GM23338 (cell line): Measurements from ENCODE around the gene CELA2A. TPM values are rescaled to one million over a fixed set of nuclear protein-coding genes. Genes with fewer than 3 reads are reported as not detected.
A peak's percentile ranks its signal among the peaks of the same experiment; 100 is the strongest.

ENCODE experiments used
- ATAC-seq: fragments of 200-7000 bp; cut with Tn5 transposase; 3 replicates; pipeline ENCODE4 v1.9.1; 2020
- DNase-seq: peaks from one replicate; pipeline ENCODE4 v3.0.0-alpha.2; 2015; ENCODE audit warnings: low spot score
- H2AFZ ChIP-seq: fragments of 200-600 bp; sonication (generic); 2 replicates; pipeline ENCODE4 v1.8.0; 2016; ENCODE audit warnings: antibody characterized with exemption, mild to moderate bottlenecking, moderate library complexity
- H3F3A ChIP-seq: fragments of 200-600 bp; sonication (generic); replicated peaks from 2 replicates; pipeline ENCODE4 v1.8.0; 2017; ENCODE audit warnings: antibody characterized with exemption, mixed run types, low read depth
- H3K27ac ChIP-seq: fragments of 200-600 bp; sonication (generic); 2 replicates; pipeline ENCODE4 v1.6.1; 2016; ENCODE audit warnings: low read depth
- H3K27me3 ChIP-seq: fragments of 200-600 bp; sonication (generic); 2 replicates; pipeline ENCODE4 v1.8.0; 2016; ENCODE audit warnings: mild to moderate bottlenecking, mixed run types, moderate library complexity; ENCODE audit not compliant: insufficient read depth
- H3K36me3 ChIP-seq: fragments of 200-600 bp; sonication (generic); 2 replicates; pipeline ENCODE4 v1.8.0; 2016; ENCODE audit warnings: mild to moderate bottlenecking; ENCODE audit not compliant: insufficient read depth
- H3K4me1 ChIP-seq: fragments of 200-600 bp; sonication (generic); 2 replicates; pipeline ENCODE4 v1.8.0; 2016; ENCODE audit warnings: mild to moderate bottlenecking, moderate library complexity; ENCODE audit not compliant: insufficient read depth
- H3K4me2 ChIP-seq: fragments of 200-600 bp; sonication (generic); 2 replicates; pipeline ENCODE4 v1.7.1; 2017; ENCODE audit warnings: mixed run types
- H3K4me3 ChIP-seq: fragments of 200-600 bp; sonication (generic); 2 replicates; pipeline ENCODE4 v1.6.1; 2016; ENCODE audit warnings: mixed run types
- H3K79me2 ChIP-seq: fragments of 200-600 bp; sonication (generic); replicated peaks from 2 replicates; pipeline ENCODE4 v1.8.0; 2017; ENCODE audit warnings: mild to moderate bottlenecking; ENCODE audit not compliant: insufficient read depth
- H3K9me2 ChIP-seq: fragments of 200-600 bp; sonication (generic); 2 replicates; pipeline ENCODE4 v1.8.0; 2017; ENCODE audit not compliant: insufficient read depth
- H4K20me1 ChIP-seq: fragments of 200-600 bp; sonication (generic); replicated peaks from 2 replicates; pipeline ENCODE4 v1.8.0; 2017; ENCODE audit warnings: mild to moderate bottlenecking; ENCODE audit not compliant: insufficient read depth
- H3K27ac Mint-ChIP-seq: 2 replicates; pipeline ENCODE4 v1.8.0; 2020; ENCODE audit warnings: inconsistent platforms, mild to moderate bottlenecking, moderate library complexity, mixed read lengths
- H3K27me3 Mint-ChIP-seq: 3 replicates; pipeline ENCODE4 v1.8.0; 2022; ENCODE audit warnings: low read depth, mild to moderate bottlenecking, moderate library complexity, mixed read lengths, inconsistent platforms; ENCODE audit not compliant: insufficient read depth, poor library complexity
- H3K36me3 Mint-ChIP-seq: 3 replicates; pipeline ENCODE4 v1.8.0; 2021; ENCODE audit warnings: low read depth, mild to moderate bottlenecking, inconsistent platforms, moderate library complexity, mixed read lengths
- H3K4me1 Mint-ChIP-seq: 3 replicates; pipeline ENCODE4 v1.8.0; 2020; ENCODE audit warnings: mild to moderate bottlenecking, inconsistent platforms, mixed read lengths
- H3K4me3 Mint-ChIP-seq: 3 replicates; pipeline ENCODE4 v1.8.0; 2021; ENCODE audit warnings: moderate library complexity, mild to moderate bottlenecking, inconsistent platforms, mixed read lengths
- H3K9me3 Mint-ChIP-seq: 3 replicates; pipeline ENCODE4 v1.8.0; 2020; ENCODE audit warnings: moderate library complexity, mild to moderate bottlenecking, inconsistent platforms, mixed read lengths
- EZH2phosphoT487 ChIP-seq: fragments of 200-600 bp; sonication (generic); IDR thresholded peaks from one replicate; pipeline ENCODE4 v1.8.1; 2018; ENCODE audit warnings: antibody characterized with exemption; ENCODE audit not compliant: unreplicated experiment
- JUNB ChIP-seq: IDR thresholded peaks from one replicate; pipeline ENCODE4 v1.6.1; 2016; ENCODE audit warnings: antibody characterized with exemption; ENCODE audit not compliant: unreplicated experiment
- NANOG ChIP-seq: IDR thresholded peaks from 2 replicates; pipeline ENCODE4 v1.6.1; 2016; ENCODE audit warnings: antibody characterized with exemption, borderline replicate concordance
- POLR2AphosphoS5 ChIP-seq: IDR thresholded peaks from 2 replicates; pipeline ENCODE4 v1.6.1; 2016; ENCODE audit warnings: antibody characterized with exemption, low read depth
- STAT1 ChIP-seq: IDR thresholded peaks from one replicate; pipeline ENCODE4 v1.6.1; 2016; ENCODE audit warnings: antibody characterized with exemption; ENCODE audit not compliant: unreplicated experiment
- ZNF114 ChIP-seq: fragments of 250-450 bp; sonication (Bioruptor Pico); IDR thresholded peaks from 2 replicates; pipeline ENCODE4 v1.5.0; 2020; ENCODE audit warnings: mild to moderate bottlenecking, moderate library complexity
- polyA plus RNA-seq: library from polyadenylated mRNA; unstranded; fragments of >200 nt; fragmentation: Nextera tagmentation; extraction: Ambion mirVana; gene quantifications from 2 replicates; pipeline ENCODE4 v1.2.1, GENCODE V29; 2016
- total RNA-seq: library from RNA; depleted of rRNA; stranded (reverse); fragments of >200 nt; shearing (Covaris generic); gene quantifications from 2 replicates; pipeline ENCODE4 v1.2.3, GENCODE V29; 2014
- TF ChIP-seq, protein P1 (sequence below): IDR thresholded peaks from 2 replicates; pipeline ENCODE4 v1.6.1; 2016; ENCODE audit warnings: antibody characterized with exemption
- TF ChIP-seq, protein P2 (sequence below): IDR thresholded peaks from one replicate; pipeline ENCODE4 v1.6.1; 2018; ENCODE audit warnings: antibody characterized with exemption; ENCODE audit not compliant: unreplicated experiment
- TF ChIP-seq, protein P3 (sequence below): fragments of 250-450 bp; sonication (Bioruptor Pico); IDR thresholded peaks from 2 replicates; pipeline ENCODE4 v1.5.0; 2020; ENCODE audit warnings: mild to moderate bottlenecking, moderate library complexity

Gene CELA2A
- total and polyA plus RNA-seq, 2 experiments from 2014 or later: not detected

DNA sequence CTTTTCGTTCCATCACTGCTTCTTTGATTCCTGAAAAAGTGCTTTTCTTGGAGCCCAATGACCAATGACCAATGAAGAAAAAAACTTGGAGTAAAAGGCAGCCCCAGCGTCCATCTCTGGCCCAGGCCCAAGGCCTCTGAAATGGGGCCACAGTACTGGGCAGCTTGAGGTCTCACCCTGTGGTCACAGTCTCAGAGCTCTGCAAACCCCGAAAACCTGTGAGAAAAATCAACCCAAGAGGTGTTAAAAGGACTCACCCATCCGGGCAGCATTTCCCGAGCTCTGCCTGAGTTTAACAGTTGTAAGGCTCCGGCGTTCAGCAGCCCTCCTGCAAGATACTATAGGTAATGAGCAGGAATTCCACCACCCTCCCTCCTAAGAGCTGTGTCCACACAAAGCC, 49.0 kb upstream of the CELA2A start:
- no peak for ATAC-seq
- Histone ChIP-seq H3K79me2 (no peaks in the 10 kb centered on the region), H3K4me1 (peaks cover 10% of the 10 kb centered on the region), H3K4me2 (no peak overlapping the region), H2AFZ (no peak overlapping the region), H3K27ac (no peak overlapping the region), H3K9me2 (no peaks in the 10 kb centered on the region), H3K27me3 (peaks cover 24% of the 10 kb centered on the region), H4K20me1 (no peaks in the 10 kb centered on the region), H3K4me3 (no peak overlapping the region), H3K36me3 (no peaks in the 10 kb centered on the region), H3F3A (no peaks in the 10 kb centered on the region)
- Mint-ChIP-seq H3K4me1 (peaks cover 21% of the 10 kb centered on the region), H3K4me3 (no peak overlapping the region), H3K36me3 (no peaks in the 10 kb centered on the region), H3K27me3 (peaks cover 28% of the 10 kb centered on the region), H3K9me3 (no peaks in the 10 kb centered on the region), H3K27ac (no peak overlapping the region)
- TF ChIP-seq NANOG: no peak
- TF ChIP-seq, protein P1, sequence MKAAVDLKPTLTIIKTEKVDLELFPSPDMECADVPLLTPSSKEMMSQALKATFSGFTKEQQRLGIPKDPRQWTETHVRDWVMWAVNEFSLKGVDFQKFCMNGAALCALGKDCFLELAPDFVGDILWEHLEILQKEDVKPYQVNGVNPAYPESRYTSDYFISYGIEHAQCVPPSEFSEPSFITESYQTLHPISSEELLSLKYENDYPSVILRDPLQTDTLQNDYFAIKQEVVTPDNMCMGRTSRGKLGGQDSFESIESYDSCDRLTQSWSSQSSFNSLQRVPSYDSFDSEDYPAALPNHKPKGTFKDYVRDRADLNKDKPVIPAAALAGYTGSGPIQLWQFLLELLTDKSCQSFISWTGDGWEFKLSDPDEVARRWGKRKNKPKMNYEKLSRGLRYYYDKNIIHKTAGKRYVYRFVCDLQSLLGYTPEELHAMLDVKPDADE: no peak
- no peak for TF ChIP-seq STAT1
- TF ChIP-seq ZNF114: no peak
- TF ChIP-seq, protein P2, sequence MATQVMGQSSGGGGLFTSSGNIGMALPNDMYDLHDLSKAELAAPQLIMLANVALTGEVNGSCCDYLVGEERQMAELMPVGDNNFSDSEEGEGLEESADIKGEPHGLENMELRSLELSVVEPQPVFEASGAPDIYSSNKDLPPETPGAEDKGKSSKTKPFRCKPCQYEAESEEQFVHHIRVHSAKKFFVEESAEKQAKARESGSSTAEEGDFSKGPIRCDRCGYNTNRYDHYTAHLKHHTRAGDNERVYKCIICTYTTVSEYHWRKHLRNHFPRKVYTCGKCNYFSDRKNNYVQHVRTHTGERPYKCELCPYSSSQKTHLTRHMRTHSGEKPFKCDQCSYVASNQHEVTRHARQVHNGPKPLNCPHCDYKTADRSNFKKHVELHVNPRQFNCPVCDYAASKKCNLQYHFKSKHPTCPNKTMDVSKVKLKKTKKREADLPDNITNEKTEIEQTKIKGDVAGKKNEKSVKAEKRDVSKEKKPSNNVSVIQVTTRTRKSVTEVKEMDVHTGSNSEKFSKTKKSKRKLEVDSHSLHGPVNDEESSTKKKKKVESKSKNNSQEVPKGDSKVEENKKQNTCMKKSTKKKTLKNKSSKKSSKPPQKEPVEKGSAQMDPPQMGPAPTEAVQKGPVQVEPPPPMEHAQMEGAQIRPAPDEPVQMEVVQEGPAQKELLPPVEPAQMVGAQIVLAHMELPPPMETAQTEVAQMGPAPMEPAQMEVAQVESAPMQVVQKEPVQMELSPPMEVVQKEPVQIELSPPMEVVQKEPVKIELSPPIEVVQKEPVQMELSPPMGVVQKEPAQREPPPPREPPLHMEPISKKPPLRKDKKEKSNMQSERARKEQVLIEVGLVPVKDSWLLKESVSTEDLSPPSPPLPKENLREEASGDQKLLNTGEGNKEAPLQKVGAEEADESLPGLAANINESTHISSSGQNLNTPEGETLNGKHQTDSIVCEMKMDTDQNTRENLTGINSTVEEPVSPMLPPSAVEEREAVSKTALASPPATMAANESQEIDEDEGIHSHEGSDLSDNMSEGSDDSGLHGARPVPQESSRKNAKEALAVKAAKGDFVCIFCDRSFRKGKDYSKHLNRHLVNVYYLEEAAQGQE: no peak
- no peak for DNase-seq

DNA sequence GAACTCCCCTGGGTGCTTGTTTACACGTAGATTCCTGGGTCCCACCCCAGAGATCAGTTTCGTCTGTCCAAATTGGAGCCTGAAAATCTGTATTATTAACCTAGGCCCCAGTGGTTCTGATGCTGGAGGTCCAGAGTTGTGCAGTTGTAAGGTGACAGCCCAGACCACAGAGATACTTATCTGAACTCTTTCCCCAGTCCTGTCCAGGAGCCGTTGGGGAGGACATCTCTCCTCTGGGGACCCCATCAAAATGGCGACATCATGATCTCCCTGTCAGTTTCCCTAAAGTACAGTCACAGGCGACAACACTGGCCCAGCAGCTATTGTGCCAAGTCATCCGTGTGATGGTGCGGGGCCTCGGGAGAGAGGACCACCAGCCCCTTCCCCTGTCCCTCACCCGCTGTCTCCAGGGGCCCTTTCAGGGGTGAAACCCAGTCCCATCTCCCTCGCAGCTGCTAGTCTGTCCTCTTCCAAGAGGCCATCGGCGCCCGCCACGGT, 47.6 kb upstream of the CELA2A start:
- no peak; the same call in 2 of the 3 replicates for ATAC-seq
- H3K4me2 ChIP-seq: peak overlapping the region; percentile 91
- H3K36me3 ChIP-seq: no peaks in the 10 kb centered on the region
- H3K27ac ChIP-seq: no peak overlapping the region
- H3K9me3 Mint-ChIP-seq: no peaks in the 10 kb centered on the region; the same call in 2 of the 3 replicates
- H3K4me3 ChIP-seq: peak overlapping the region; percentile 79
- peaks cover 24% of the 10 kb centered on the region for H3K27me3 ChIP-seq
- no peaks in the 10 kb centered on the region for H4K20me1 ChIP-seq
- no peaks in the 10 kb centered on the region for H3F3A ChIP-seq
- no peaks in the 10 kb centered on the region for H3K36me3 Mint-ChIP-seq
- DNase-seq: no peak
- H2AFZ ChIP-seq: peak overlapping the region; percentile 99
- H3K4me1 Mint-ChIP-seq: peaks cover 22% of the 10 kb centered on the region
- H3K9me2 ChIP-seq: no peaks in the 10 kb centered on the region
- 0 out of 2 replicates have a peak overlapping the region, but pooled peaks have one; percentile 31 for H3K27ac Mint-ChIP-seq
- peaks cover 10% of the 10 kb centered on the region for H3K4me1 ChIP-seq
- peak overlapping the region; percentile 81 for H3K4me3 Mint-ChIP-seq
- H3K79me2 ChIP-seq: no peaks in the 10 kb centered on the region
- peaks cover 28% of the 10 kb centered on the region for H3K27me3 Mint-ChIP-seq
- no peak for TF ChIP-seq NANOG
- no peak for TF ChIP-seq JUNB
- TF ChIP-seq, protein P1: no peak
- no peak for TF ChIP-seq STAT1
- no peak for TF ChIP-seq EZH2phosphoT487
- TF ChIP-seq, protein P3, sequence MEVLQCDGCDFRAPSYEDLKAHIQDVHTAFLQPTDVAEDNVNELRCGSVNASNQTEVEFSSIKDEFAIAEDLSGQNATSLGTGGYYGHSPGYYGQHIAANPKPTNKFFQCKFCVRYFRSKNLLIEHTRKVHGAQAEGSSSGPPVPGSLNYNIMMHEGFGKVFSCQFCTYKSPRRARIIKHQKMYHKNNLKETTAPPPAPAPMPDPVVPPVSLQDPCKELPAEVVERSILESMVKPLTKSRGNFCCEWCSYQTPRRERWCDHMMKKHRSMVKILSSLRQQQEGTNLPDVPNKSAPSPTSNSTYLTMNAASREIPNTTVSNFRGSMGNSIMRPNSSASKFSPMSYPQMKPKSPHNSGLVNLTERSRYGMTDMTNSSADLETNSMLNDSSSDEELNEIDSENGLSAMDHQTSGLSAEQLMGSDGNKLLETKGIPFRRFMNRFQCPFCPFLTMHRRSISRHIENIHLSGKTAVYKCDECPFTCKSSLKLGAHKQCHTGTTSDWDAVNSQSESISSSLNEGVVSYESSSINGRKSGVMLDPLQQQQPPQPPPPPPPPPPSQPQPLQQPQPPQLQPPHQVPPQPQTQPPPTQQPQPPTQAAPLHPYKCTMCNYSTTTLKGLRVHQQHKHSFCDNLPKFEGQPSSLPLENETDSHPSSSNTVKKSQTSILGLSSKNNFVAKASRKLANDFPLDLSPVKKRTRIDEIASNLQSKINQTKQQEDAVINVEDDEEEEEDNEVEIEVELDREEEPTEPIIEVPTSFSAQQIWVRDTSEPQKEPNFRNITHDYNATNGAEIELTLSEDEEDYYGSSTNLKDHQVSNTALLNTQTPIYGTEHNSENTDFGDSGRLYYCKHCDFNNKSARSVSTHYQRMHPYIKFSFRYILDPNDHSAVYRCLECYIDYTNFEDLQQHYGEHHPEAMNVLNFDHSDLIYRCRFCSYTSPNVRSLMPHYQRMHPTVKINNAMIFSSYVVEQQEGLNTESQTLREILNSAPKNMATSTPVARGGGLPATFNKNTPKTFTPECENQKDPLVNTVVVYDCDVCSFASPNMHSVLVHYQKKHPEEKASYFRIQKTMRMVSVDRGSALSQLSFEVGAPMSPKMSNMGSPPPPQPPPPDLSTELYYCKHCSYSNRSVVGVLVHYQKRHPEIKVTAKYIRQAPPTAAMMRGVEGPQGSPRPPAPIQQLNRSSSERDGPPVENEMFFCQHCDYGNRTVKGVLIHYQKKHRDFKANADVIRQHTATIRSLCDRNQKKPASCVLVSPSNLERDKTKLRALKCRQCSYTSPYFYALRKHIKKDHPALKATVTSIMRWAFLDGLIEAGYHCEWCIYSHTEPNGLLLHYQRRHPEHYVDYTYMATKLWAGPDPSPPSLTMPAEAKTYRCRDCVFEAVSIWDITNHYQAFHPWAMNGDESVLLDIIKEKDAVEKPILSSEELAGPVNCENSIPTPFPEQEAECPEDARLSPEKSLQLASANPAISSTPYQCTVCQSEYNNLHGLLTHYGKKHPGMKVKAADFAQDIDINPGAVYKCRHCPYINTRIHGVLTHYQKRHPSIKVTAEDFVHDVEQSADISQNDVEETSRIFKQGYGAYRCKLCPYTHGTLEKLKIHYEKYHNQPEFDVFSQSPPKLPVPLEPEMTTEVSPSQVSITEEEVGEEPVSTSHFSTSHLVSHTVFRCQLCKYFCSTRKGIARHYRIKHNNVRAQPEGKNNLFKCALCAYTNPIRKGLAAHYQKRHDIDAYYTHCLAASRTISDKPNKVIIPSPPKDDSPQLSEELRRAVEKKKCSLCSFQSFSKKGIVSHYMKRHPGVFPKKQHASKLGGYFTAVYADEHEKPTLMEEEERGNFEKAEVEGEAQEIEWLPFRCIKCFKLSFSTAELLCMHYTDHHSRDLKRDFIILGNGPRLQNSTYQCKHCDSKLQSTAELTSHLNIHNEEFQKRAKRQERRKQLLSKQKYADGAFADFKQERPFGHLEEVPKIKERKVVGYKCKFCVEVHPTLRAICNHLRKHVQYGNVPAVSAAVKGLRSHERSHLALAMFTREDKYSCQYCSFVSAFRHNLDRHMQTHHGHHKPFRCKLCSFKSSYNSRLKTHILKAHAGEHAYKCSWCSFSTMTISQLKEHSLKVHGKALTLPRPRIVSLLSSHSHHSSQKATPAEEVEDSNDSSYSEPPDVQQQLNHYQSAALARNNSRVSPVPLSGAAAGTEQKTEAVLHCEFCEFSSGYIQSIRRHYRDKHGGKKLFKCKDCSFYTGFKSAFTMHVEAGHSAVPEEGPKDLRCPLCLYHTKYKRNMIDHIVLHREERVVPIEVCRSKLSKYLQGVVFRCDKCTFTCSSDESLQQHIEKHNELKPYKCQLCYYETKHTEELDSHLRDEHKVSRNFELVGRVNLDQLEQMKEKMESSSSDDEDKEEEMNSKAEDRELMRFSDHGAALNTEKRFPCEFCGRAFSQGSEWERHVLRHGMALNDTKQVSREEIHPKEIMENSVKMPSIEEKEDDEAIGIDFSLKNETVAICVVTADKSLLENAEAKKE (CRISPR knock-in tag): no peak
- no peak for TF ChIP-seq POLR2AphosphoS5
